Mammary epithelial cell (primary cell): Measurements from ENCODE around the gene HEATR9.

ENCODE experiments used
- EZH2 ChIP-seq: IDR thresholded peaks from 2 replicates; pipeline ENCODE4 v1.6.1; 2012; ENCODE audit warnings: low read length, inconsistent platforms, borderline replicate concordance
- TF ChIP-seq, protein P1 (sequence below), 2 donors: IDR thresholded peaks in 1 of 2; conservative IDR thresholded peaks in 1 of 2; 2 replicates each; pipeline ENCODE4 v1.5.1; 2011 to 2012; ENCODE audit warnings: inconsistent platforms in 2 of 2, low read length in 2 of 2, mild to moderate bottlenecking in 2 of 2, control low read depth in 1 of 2, low read depth in 1 of 2; ENCODE audit not compliant: insufficient read depth in 1 of 2; ENCODE audit errors: extremely low read depth in 1 of 2

GRCh38 chr17:35907691-35908090 is 39.0 kb upstream of the HEATR9 start:
- no peak for TF ChIP-seq EZH2
- TF ChIP-seq, protein P1, sequence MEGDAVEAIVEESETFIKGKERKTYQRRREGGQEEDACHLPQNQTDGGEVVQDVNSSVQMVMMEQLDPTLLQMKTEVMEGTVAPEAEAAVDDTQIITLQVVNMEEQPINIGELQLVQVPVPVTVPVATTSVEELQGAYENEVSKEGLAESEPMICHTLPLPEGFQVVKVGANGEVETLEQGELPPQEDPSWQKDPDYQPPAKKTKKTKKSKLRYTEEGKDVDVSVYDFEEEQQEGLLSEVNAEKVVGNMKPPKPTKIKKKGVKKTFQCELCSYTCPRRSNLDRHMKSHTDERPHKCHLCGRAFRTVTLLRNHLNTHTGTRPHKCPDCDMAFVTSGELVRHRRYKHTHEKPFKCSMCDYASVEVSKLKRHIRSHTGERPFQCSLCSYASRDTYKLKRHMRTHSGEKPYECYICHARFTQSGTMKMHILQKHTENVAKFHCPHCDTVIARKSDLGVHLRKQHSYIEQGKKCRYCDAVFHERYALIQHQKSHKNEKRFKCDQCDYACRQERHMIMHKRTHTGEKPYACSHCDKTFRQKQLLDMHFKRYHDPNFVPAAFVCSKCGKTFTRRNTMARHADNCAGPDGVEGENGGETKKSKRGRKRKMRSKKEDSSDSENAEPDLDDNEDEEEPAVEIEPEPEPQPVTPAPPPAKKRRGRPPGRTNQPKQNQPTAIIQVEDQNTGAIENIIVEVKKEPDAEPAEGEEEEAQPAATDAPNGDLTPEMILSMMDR (conservative IDR thresholded peaks at IDR 0.05 in 1 of 2, IDR thresholded peaks at IDR 0.05 in 1 of 2; ENCODE audit: extremely low read depth in 1 of 2, insufficient read depth in 1 of 2, low read depth in 1 of 2, low read length in 2 of 2) = no peak
